GM18868 (cell line): ENCODE data around the gene CDKN2A.

Experiments
- ATAC-seq: cut with Tn5 transposase; IDR thresholded peaks from one replicate; pipeline ENCODE4 v1.9.1; 2021; ENCODE audit warnings: mild to moderate bottlenecking, moderate library complexity; ENCODE audit not compliant: unreplicated experiment

The CDKN2A gene

DNA sequence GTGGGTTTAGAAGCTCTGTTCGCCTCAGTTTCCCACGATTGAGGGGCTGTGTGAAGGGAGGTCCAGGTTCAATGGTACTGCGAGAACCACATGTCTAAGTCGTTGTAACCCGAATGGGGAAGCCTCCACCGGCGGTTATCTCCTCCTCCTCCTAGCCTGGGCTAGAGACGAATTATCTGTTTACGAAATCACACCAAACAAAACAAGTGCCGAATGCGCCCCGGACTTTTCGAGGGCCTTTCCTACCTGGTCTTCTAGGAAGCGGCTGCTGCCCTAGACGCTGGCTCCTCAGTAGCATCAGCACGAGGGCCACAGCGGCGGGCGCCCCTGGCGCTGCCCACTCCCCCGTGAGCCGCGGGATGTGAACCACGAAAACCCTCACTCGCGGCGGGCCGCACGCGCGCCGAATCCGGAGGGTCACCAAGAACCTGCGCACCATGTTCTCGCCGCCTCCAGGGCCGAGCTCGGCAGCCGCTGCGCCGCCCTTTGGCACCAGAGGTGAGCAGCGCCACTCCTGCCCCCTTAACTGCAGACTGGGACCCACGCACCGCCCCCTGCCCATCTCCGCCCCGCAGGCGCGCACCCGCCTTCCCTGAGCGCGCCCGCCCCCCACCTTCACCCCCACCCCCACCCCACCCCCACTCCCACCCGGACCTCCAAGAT, at the start of gene CDKN2A:
TSS of gene CDKN2A (minus strand) at position 500 of the 663 bp plus-strand sequence.
- ATAC-seq = peak; percentile 36

DNA sequence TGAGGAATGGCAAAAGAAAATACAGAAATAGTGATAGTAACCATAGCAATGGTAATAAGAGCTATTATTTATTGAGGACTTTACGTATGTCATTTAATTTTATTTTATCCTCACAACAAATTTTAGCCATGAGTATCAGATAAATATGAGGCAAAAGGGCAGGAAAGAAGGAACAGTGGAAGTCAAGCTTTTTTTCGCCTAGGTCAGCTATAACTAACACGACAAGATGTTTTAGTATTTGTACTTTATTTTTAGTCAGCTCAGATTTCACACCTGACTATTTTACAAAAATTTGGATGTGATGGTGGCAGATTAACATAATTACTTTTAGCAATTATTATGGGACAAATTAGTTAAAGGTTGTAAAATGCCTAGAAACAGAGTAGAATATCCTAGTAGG, 49.7 kb upstream of the CDKN2A start:
- no peak for ATAC-seq

DNA sequence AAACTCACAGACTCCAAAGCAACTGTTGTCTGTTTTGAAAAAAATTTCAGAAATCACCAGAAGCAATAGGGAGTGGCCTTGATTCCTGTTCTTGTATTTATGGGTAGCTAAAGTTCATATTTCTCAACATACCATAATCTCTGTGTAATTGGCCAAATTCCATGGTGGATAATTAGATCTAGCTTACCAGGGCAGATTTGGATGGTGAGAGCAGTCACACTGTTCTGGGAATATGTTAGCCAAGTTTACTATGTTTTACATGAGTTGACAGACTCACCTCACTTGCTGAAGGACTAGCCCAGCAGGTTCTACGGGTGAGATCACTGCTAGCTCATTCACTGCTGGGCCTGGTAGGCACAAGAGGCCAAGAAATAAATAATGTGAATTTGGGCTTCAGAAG, 47.6 kb upstream of the CDKN2A start:
- ATAC-seq = no peak

DNA sequence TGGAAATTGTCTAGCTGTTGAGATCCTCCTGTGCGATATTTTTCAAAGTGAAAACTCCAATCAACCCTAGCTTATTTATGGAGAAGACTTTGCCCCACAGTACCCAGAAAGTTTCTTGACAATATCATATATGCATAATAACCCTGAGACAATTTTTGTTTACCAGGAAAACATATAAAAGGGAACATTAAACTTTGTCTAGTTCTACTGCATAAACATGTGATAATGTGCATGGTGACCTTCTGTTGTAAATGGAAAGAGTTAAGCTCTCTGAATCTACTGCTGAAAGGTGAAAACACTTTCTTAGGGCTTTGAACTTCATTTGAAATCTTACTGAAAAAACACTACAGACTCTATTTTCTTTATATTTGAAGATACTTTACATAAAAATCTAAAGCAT, 47.2 kb upstream of the CDKN2A start:
- ATAC-seq = no peak

- no peak for ATAC-seq
Observed at GRCh38 chr9:22040760-22041159, 46.6 kb upstream of the CDKN2A start.

DNA sequence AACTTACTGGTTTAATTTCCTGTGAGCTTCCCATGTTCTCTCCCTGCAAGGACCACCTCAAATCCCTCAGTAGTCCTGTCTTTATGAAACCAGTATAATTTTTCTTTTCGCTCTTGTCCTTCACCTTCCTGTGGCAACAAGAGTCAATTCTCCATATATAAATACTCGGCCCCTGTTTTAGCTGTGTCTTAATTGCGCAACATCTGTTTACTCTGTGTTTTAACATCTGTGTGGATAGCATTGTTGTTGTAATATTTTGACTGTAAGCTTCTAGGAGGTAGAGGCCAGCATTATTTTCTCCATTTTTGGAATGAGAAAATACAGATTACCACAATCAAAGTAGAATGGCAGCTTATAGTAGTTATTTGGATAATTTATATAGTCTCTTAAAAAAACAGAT, 45.1 kb upstream of the CDKN2A start:
- no peak for ATAC-seq

- ATAC-seq = peak; percentile 65
Observed at GRCh38 chr9:22037954-22038690, 43.9 kb upstream of the CDKN2A start.

GRCh38 chr9:22036866-22037626, 42.9 kb upstream of the CDKN2A start:
- no peak for ATAC-seq

- no peak for ATAC-seq
Observed at GRCh38 chr9:22035591-22036011, 41.4 kb upstream of the CDKN2A start.

GRCh38 chr9:22033012-22033630, 38.9 kb upstream of the CDKN2A start:
- ATAC-seq = no peak

- ATAC-seq = no peak
Observed at GRCh38 chr9:22031655-22032411, 37.6 kb upstream of the CDKN2A start.

DNA sequence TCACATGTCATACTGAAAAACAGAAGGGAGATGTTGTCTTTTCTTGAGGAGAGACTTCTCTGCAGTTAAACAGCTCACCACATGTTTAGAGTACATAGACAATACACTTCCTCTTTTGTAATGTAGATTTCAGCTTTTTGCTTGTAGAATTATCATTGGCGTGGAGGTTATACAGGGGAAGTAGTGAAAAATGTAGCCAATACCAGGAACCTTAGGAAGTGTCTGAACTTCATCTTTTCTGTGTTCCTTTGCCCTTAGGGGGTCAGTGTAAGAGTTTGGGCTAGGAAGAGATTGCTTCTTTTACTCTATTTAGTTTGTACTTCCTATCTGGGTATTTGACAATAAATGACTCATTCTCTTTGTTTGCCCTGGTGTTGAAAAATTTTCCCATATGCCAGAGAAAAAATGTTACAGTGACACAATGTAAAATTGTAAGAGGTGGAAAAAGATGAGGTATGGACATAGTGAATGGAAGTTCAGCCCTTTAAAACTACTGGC, 36.0 kb upstream of the CDKN2A start:
- ATAC-seq = peak; percentile 87

GRCh38 chr9:22029231-22029630, 35.0 kb upstream of the CDKN2A start:
- no peak for ATAC-seq

DNA sequence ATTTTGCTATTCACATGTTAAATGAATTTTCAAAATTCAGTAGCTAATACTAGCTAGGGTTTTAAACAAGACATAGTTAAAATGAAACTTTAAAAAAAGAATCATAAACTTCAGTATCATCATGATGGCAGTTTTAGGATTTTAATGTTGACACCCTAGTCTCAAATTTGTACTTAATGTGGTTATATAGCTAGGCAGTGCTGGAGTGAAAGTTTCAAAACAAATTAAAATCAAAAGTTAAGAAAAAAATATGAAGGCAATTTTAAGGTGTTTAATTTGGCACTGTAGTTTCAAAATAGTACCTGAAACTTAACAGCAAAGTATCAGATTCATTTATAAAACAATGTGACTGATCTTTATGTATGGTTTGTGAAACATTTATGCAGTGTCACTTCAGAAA, 34.2 kb upstream of the CDKN2A start:
- ATAC-seq = no peak

GRCh38 chr9:22026696-22027095, 32.5 kb upstream of the CDKN2A start:
- ATAC-seq = no peak

GRCh38 chr9:22022396-22022795, 28.2 kb upstream of the CDKN2A start:
- ATAC-seq = no peak

DNA sequence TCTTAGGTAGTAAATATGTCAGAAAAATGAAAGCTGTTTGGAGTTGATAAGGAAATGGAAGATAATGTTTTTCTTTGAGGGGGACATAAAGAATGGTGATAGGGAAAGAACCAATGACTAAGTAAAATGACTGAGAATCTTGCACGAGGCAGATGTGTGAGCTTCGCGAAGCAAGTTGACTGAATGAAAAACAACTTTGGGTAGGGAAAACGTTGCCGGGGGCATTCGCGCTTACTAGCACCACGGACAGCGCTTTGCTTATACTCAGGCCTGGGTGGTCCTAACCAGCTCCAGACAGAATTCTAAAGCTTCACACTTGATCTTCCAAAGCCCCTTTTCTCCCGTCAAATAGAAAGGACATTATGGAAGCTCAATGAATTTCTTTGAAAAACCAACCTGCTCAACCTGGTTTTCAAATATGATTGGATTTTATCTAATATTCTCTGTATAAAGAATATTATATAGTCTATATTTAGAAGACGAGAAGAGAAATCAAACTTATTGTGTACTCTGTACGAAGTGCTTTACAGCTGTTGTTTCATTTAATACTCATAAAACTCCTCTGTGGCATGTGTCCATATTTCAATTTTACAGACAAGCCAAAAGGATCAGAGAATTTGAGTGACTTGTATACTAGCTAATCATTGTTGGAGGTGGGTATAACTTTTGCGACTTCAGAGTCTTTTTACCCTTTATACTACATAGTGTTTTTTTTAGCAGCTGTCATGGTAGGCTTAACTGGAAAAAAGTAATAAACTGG, 16.9 kb upstream of the CDKN2A start:
- ATAC-seq = no peak

- ATAC-seq = peak; percentile 50
Observed at GRCh38 chr9:22009506-22009867, 15.3 kb upstream of the CDKN2A start.

- ATAC-seq = peak; percentile 90
Observed at GRCh38 chr9:22008717-22009505, 14.7 kb upstream of the CDKN2A start, which contains the start of gene CDKN2B. CDKN2B (minus strand) TSS chr9:22009305; CDS start chr9:22008953, 352 bp downstream.
